ENCODE data around the gene FUOM. TPM values are rescaled to one million over a fixed set of nuclear protein-coding genes. Genes with fewer than 3 reads are reported as not detected.

Gene FUOM
- total and polyA plus RNA-seq, 9 of the 15 experiments (the other 6 are each of a cell fraction or from before 2014, with no cell fraction given): 1.8 to 96.1 (median 27.0) TPM

DNA sequence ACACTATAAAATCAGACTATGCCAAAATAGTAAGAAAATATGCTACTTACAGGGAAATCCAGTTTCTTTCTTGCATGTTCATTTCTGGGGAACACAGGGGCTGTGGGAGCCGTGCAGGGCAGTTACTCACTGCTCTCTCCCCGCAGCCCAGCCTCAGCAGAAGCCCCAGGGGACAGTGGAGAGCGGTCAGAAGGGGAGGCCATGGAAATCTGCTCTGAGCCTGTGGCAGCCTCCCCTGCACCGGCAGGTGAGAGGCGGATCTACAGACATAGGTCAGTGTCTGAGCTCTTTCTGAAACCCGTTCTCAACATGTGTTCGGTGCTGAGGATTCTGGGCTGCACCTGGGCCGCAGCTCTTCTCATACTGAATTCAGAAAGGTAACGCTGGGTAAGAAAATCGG is 46.2 kb downstream of the FUOM start:
- FAIRE-seq (no peak), ATAC-seq (no peak), DNase-seq (ENCODE audit: extremely low read depth in 1 of 4, low spot score in 3 of 4) (no peak)
- CTCF ChIA-PET (ENCODE audit: low intra/inter-chr PET ratio): no interaction called here
- Histone ChIP-seq H3K4me3 (no peak overlapping the region), H3K27me3 (ENCODE audit: control insufficient read depth in 2 of 2, insufficient read depth in 2 of 2, low read length in 2 of 2) (no peaks in the 10 kb centered on the region), H3K27ac (ENCODE audit: extremely low read depth, low read depth, low read length) (no peak overlapping the region), H3K9ac (ENCODE audit: insufficient read depth in 1 of 2, low read depth in 2 of 2, low read length in 2 of 2) (no peak overlapping the region), H3K4me2 (ENCODE audit: insufficient read depth, low read length) (no peak overlapping the region), H3K9me1 (ENCODE audit: control insufficient read depth, insufficient read depth, low read length) (no peaks in the 10 kb centered on the region), H2AFZ (ENCODE audit: low read depth, low read length) (no peak overlapping the region), H3K79me2 (ENCODE audit: control insufficient read depth, insufficient read depth, low read length) (peaks cover 27% of the 10 kb centered on the region), H3K9me3 (replicated peaks; ENCODE audit: control insufficient read depth, insufficient read depth, low read depth, low read length) (no peaks in the 10 kb centered on the region), H3K36me3 (ENCODE audit: control insufficient read depth, insufficient read depth, low read length) (peaks cover 37% of the 10 kb centered on the region; the same call in 2 of the 3 replicates), H4K20me1 (replicated peaks; ENCODE audit: control insufficient read depth, insufficient read depth, low read length) (no peaks in the 10 kb centered on the region), H3K4me1 (replicated peaks in 1 of 2; ENCODE audit: control insufficient read depth in 2 of 2, insufficient read depth in 2 of 2, low read length in 2 of 2) (peaks cover 10 to 42% of the 10 kb centered on the region in 2 experiments)
- no TSS peak for BruUV-seq (replicated peaks)
- POLR2A ChIA-PET: no interaction called here
- in situ Hi-C loops (cut with MboI) (no loop called here), intact Hi-C loops (cut with micrococcal nuclease) (no loop called here)
- no peak for TF ChIP-seq PHB (CRISPR knock-in tag; IDR thresholded peaks at IDR 0.05)
- WGBS (ENCODE audit: insufficient coverage, low coverage, missing lambda C conversion rate): 87% methylated on average over 10 of the region's 10 CpGs

DNA sequence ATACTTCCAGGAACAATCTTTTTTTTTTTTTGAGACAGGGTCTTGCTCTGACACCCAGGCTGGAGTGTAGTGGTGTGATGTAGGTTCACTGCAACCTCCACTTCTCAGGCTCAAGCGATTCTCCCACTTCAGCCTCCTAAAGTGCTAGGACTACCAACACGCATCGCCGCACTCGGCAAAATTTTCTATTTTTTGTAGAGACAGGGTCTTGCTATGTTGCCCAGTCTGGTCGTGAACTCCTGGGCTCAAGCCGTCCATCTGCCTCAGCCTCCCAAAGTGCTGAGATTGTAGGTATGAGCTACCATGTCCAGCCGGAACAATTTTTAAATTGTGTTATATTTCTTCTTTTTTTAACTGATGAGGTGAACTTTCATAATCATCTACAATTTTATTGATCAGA is 47.0 kb downstream of the FUOM start:
- peaks cover 37% of the 10 kb centered on the region; the same call in 2 of the 3 replicates for H3K36me3 ChIP-seq (ENCODE audit: control insufficient read depth, insufficient read depth, low read length)
- peaks cover 16 to 48% of the 10 kb centered on the region in 2 experiments for H3K4me1 ChIP-seq (replicated peaks in 1 of 2; ENCODE audit: control insufficient read depth in 2 of 2, insufficient read depth in 2 of 2, low read length in 2 of 2)
- no peak overlapping the region for H3K27ac ChIP-seq (ENCODE audit: extremely low read depth, low read depth, low read length)
- no peak overlapping the region for H2AFZ ChIP-seq (ENCODE audit: low read depth, low read length)
- no peak for DNase-seq (ENCODE audit: extremely low read depth in 1 of 4, low spot score in 3 of 4)
- no peaks in the 10 kb centered on the region for H3K9me1 ChIP-seq (ENCODE audit: control insufficient read depth, insufficient read depth, low read length)
- FAIRE-seq: no peak
- peaks cover 34% of the 10 kb centered on the region for H3K79me2 ChIP-seq (ENCODE audit: control insufficient read depth, insufficient read depth, low read length)
- no peak overlapping the region for H3K4me2 ChIP-seq (ENCODE audit: insufficient read depth, low read length)
- no peaks in the 10 kb centered on the region for H4K20me1 ChIP-seq (replicated peaks; ENCODE audit: control insufficient read depth, insufficient read depth, low read length)
- no peaks in the 10 kb centered on the region for H3K27me3 ChIP-seq (ENCODE audit: control insufficient read depth in 2 of 2, insufficient read depth in 2 of 2, low read length in 2 of 2)
- intact Hi-C loops (cut with micrococcal nuclease) (no loop called here), in situ Hi-C loops (cut with MboI) (no loop called here)
- TF ChIP-seq KLF16 (IDR thresholded peaks at IDR 0.05) (no peak), ZNF121 (CRISPR knock-in tag; conservative IDR thresholded peaks at IDR 0.05) (peak; percentile 47; the same call in 1 of the 2 replicates)
- no peak overlapping the region for H3K4me3 ChIP-seq
- WGBS (ENCODE audit: insufficient coverage, low coverage, missing lambda C conversion rate): 98% methylated on average over 6 of the region's 8 CpGs
- POLR2A ChIA-PET: no interaction called here
- BruUV-seq (replicated peaks): no TSS peak
- no peak for ATAC-seq
- CTCF ChIA-PET (ENCODE audit: low intra/inter-chr PET ratio): no interaction called here
- no peak overlapping the region for H3K9ac ChIP-seq (ENCODE audit: insufficient read depth in 1 of 2, low read depth in 2 of 2, low read length in 2 of 2)
- no peaks in the 10 kb centered on the region for H3K9me3 ChIP-seq (replicated peaks; ENCODE audit: control insufficient read depth, insufficient read depth, low read depth, low read length)

Measured in K562 (cell line).